HG03196 (cell line): ENCODE measurements around the gene PLBD1.

ENCODE experiments used
- ATAC-seq: cut with Tn5 transposase; IDR thresholded peaks from one replicate; pipeline ENCODE4 v1.9.1; 2021; ENCODE audit not compliant: unreplicated experiment

The PLBD1 gene

DNA sequence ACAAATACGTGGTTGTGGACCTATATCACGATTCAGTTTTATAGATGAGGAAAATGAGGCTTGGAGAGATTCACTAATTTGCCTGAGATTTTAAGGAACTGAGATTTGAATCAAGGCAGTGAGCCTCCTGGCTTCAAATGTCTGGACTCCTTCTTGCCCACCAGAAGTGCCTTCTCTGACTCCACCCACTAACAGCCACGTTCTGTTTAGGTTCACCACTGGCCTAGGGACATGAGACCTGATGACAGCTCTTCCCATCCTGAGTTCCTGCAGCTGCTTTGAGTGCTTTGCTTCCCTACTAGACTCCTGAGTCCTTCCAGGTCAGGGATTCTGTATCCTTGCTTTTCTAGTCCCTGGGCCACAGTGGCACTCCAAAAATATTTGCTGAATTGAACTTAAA, 57.1 kb downstream of the PLBD1 start:
- ATAC-seq: no peak

DNA sequence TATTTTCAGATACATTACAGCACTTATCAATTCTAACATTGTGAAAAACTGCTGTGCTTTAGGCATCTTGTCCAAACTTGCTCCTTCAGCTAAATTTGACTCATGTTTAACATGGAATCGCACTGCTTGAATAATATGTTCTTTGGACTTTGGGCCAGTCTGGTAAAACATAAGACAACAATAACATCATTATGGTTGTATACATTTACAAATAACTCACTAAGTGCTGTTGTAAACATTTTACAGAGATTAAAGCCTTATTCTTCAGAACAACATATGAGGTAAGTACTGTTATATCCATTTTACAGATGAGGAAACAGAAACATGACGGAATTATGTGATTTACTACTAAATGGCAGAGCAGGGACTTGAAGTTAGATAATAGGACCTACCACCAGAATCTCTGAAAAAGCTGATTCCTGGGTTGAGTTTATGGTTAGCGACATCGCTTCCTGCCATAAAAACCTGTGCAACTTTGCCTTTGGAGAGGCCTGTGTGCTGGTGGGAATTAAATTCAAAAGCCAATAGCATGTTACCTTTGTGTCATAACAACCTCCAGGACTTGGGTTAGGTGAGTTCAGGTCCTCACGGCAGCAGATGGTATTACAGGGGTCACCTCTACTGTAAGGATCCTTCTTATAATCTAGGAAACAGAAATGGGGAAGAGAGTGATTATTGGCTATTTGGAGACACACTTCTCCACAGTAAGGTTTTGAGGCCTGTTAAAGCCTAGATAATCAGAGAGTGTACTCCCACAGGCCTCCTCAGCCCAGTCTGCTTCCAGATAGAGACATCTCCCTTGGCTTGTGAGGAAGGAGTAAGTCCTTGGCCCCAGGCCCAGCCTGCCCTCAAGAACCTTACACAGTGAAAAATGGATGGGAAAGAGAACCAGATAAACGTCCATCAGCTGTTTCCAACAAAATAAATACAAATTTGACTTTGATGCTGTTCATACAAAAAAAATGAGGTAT, 61.8 kb downstream of the PLBD1 start:
- no peak for ATAC-seq

DNA sequence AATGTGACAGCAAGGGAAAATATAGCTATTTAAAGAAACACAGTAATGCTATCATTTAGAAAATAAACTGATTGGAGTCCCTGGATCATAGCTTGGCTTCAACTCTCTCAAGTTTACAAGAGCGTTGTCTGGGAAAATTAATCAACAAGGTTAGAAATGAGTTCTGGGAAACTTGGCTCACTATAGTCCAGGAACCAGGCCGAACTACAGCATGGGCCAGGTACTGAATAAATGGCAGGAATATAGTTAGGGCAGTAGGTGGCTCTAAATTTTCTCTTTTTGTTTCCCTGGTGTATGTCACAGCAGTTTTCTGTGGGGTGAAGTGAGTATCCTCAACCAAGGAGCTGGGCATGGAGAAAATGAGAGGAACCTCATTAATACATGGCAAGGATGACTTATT, 72.4 kb downstream of the PLBD1 start:
- ATAC-seq: no peak

DNA sequence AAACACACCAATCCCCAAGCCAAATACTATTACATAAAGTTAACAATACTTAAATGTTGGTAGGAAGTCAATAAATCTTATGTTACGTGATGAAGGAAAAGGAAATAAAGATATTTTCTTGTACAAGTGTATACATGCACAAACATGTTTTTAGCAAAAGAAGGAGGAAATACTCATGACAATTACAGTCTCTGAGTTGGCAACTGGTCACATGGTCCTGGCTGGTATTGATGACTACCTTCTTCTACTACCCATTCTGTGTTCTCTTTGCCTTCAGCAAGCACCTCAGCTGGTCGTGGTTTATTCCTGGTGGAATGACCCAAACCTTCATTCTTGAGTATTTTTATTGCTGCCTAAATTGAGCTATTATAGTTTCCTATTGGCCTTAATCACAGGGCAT, 84.8 kb downstream of the PLBD1 start:
- ATAC-seq: no peak

DNA sequence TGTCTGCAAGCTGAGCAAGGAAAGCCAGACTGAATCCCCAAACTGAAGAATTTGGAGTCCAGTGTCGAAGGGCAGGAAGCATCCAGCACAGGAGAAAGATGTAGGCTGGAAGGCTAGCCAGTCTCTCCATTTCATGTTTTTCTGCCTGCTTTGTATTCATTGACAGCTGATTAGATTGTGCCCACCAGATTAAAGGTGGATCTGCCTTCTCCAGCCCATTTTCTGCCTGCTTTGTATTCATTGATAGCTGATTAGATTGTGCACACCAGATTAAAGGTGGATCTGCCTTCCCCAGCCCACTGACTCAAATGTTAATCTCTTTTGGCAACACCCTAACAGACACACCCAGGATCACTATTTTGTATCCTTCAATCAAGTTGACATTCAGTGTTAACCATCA, 85.3 kb downstream of the PLBD1 start:
- ATAC-seq: no peak

DNA sequence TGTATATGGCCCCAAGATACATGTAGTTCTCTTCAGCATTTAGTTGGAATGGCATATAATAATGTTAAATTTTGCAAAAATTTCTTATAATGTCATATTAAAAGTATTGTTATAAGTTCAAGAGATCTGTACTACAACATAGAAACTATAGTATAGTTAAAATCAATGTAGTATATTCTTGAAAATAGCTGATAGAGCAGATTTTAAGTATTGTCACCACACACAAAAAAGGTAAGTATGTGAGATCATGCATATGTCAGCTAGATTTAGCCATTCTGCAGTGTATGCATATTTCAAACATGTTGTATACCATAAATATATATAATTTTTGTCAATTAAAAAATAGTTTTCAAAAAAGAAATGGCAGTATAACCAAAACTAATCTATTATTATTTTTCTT, 86.5 kb downstream of the PLBD1 start:
- no peak for ATAC-seq

DNA sequence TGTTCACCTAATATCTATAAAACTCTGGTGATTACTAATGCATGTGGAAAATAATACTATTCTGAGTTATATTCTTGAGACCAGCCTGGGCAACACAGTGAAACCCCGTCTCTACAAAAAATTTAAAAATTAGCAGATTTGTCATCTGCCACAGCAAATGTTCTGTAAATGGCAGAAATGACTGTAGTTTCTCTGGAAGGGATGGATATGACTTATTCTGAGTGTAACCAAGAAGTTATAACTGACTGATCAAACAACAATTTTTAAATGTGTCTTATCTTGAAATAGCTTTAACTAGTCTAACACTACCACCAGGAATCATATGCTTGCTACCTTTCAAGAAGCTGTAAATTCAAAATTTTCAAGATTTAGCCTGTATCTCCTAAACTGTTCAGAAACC, 88.7 kb downstream of the PLBD1 start:
- ATAC-seq: no peak

DNA sequence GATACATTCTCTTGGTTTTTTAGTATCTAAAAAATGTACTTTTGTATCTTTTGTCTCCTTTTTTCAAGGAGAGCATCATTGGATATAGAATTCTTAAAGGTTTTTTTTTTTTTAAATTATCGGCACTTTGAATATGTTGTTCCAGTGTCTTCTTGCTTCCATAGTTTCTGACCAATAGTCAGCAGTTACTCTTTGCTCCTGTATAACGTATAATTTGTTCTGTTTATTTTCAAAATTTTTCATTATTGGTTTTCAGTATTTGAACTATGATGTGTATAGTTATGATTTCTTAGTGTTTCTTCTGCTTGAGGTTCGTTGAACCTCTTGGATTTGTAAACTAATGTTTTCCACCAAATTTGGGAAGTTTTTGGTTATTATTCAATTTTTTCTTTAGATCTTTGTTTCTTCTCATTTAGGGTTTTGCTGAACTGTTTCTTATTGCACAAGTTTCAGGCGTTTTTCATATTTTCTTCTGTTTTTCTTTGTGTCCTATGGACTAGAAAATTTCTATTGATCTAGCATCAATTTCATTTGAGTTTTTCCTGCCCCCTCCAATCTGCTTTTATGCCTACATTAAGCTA, 93.9 kb downstream of the PLBD1 start:
- ATAC-seq: no peak

DNA sequence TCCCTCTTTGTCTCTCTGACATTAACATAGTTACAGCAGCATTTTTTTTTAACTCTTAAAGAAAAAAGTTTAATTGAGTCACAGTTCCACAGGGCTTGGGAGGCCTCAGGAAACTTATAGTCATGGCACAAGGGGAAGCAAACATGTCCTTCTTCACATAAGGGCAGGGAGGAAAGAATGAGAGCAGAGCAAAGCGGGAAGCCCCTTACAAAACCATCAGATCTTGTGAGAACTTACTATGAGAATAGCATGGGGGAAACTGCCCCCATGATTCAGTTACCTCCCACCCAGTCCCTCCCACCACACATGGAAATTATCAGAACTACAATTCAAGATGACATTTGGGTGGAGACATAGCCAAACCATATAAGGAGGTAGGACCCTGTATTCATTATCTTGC, 96.2 kb downstream of the PLBD1 start:
- no peak for ATAC-seq

DNA sequence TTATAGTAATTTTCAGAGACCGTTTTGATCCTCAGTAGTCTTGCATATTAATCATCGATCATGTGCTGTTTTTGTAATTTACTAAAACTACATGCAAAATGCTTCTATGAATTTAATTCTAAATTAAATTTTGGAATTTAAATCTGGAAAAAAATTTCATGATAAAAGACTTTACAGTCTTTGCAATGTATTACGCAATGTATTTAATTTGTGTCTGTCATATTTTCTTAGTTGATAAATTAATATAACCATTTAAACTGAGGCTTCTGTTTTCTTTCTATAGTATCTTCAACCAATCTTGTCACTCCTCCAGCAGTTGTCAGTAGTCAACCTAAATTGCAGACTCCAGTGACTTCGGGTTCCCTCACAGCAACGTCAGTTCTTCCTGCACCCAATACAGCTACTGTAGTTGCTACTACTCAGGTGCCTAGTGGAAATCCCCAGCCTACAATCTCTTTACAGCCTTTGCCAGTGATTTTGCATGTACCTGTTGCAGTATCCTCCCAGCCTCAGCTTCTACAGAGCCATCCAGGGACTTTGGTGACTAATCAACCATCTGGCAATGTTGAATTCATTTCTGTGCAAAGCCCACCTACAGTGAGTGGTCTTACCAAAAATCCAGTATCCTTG, 107.4 kb downstream of the PLBD1 start:
- no peak for ATAC-seq

DNA sequence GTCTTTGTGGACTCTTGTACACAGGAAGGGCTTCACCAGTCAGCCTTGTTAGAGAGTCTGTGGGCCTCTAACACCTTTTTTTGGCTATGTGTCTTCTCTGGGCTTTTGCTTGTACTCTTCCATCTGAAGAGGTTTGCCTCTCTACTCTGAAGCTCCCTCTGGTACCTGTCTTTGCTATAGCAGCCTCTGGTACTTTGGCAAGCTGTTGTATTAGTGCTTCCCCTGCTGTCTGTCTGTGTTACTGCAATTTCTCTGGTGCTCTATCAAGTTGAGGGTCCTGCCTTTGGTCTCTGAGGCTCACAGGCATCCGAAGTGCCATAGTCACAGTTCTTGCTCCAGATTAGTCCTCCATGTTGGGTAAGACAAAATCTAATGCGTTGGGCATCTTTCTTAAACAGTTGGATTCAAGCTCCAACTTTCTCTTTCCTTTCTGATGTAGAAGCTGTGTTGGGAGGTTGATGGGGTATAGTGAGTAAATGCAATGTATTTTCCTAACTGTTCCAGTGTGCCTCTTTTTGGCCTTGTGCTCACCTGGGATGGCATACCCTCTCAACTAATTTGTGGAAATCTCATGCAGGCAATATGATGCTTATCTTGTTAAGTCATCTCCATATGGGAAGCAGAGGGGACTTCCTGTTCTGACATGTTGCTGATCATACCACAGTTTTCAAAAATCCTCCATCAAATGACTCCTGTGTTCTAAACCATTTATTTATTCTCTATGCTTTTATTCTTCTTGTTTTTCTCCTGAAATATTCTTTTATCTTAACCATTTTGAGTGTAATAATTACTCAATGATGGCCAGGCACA, 113.4 kb downstream of the PLBD1 start:
- ATAC-seq: no peak
